ENCODE results near the gene WNK2. TPM values are rescaled to one million over a fixed set of nuclear protein-coding genes. Genes with fewer than 3 reads are reported as not detected.

Gene WNK2
- total and polyA plus RNA-seq, 7 experiments from 2014 or later, result 0.32 to 0.83 (median 0.46) TPM; not detected in 3

DNA sequence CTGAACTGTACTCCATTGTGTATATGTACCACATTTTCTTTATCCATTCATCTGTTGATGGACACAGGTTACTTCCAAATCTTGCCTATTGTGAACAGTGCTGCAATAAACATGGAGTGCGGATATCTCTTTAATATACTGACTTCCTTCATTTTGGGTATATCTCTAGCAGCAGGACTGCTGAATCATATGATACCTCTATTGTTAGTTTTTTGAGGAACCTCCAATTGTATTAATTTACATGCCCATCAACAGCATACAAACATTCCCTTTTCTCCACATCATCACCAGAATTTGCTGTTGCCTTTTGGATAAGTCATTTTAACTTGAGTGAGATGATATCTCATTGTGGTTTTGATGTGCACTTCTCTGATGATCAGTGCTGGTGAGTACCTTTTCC is 185.7 kb downstream of the WNK2 start:
- no peak overlapping the region for H3K4me3 ChIP-seq (ENCODE audit: low read length)
- DNase-seq, result no peak
- Mint-ChIP-seq H3K4me3 (no peak overlapping the region), H3K4me1 (peaks cover 0 to 4% (median 0%) of the 10 kb centered on the region in 7 donors), H3K27me3 (peaks cover 6 to 27% (median 9%) of the 10 kb centered on the region in 5 donors), H3K36me3 (no peaks in the 10 kb centered on the region), H3K27ac (no peak overlapping the region), H3K9me3 (peaks cover 0 to 4% (median 0%) of the 10 kb centered on the region in 11 donors)
- no peaks in the 10 kb centered on the region for H3K27me3 ChIP-seq (ENCODE audit: control insufficient read depth in 2 of 2, insufficient read depth in 2 of 2, low read length in 2 of 2)
- H3K27ac ChIP-seq (ENCODE audit: low read depth, low read length), result no peak overlapping the region
- no peaks in the 10 kb centered on the region for H3K9me3 ChIP-seq (ENCODE audit: control insufficient read depth in 2 of 3, low read length in 3 of 3)
- no peak for ATAC-seq
- CTCF ChIA-PET, result no interaction called here
- POLR2A ChIA-PET, result no interaction called here
- H3K4me1 ChIP-seq (ENCODE audit: control insufficient read depth in 2 of 2, insufficient read depth in 2 of 2, low read length in 2 of 2), result no peaks in the 10 kb centered on the region
- H3K36me3 ChIP-seq (ENCODE audit: control insufficient read depth in 2 of 3, insufficient read depth in 3 of 3, low read length in 3 of 3), result no peaks in the 10 kb centered on the region
- intact Hi-C loops (cut with micrococcal nuclease), result no loop called here

Other genes with a start within 250 kb of the WNK2 start
- gene FGD3, start 236.6 kb upstream of the WNK2 start, total RNA-seq, result 100 to 1,000 TPM; 141 to 341 (median 193) TPM
- 100 to 1,000 TPM; 114 to 216 TPM for gene FGD3, start 236.6 kb upstream of the WNK2 start, polyA plus RNA-seq
- 10 to 100 TPM; 62.8 to 83.5 (median 68.7) TPM for gene SUSD3, start 125.4 kb upstream of the WNK2 start, total RNA-seq
- gene SUSD3, start 125.4 kb upstream of the WNK2 start, polyA plus RNA-seq, result 100 to 1,000 TPM; 186 to 315 TPM
- 10 to 100 TPM; 43.0 to 90.0 (median 54.1) TPM for gene CARD19, start 87.9 kb upstream of the WNK2 start, total RNA-seq
- 10 to 100 TPM; 59.2 to 75.6 TPM for gene CARD19, start 87.9 kb upstream of the WNK2 start, polyA plus RNA-seq
- 100 to 1,000 TPM in 2 of 5 experiments, 10 to 100 TPM in 3; 30.7 to 163 (median 64.7) TPM for gene NINJ1, start 49.9 kb upstream of the WNK2 start, total RNA-seq
- gene NINJ1, start 49.9 kb upstream of the WNK2 start, polyA plus RNA-seq, result 100 to 1,000 TPM; 113 to 133 TPM

All from naive thymus-derived CD4-positive, alpha-beta T cell (primary cell).